Activated effector memory CD4-positive, alpha-beta T cell treated with anti-CD3 and anti-CD28 coated beads, Interleukin-2, amount 50 U/mL, for 16 hours (primary cell): Measurements from ENCODE around the gene TMEM168.
"Not testable (repeated sequence)": the region's sequence is repeated elsewhere in the genome, so short reads cannot be mapped to it uniquely, and the experiment has no call there.

Source experiments
- DNase-seq: peaks from one replicate; pipeline ENCODE4 v3.0.0-alpha.2; 2020

Gene TMEM168

DNA sequence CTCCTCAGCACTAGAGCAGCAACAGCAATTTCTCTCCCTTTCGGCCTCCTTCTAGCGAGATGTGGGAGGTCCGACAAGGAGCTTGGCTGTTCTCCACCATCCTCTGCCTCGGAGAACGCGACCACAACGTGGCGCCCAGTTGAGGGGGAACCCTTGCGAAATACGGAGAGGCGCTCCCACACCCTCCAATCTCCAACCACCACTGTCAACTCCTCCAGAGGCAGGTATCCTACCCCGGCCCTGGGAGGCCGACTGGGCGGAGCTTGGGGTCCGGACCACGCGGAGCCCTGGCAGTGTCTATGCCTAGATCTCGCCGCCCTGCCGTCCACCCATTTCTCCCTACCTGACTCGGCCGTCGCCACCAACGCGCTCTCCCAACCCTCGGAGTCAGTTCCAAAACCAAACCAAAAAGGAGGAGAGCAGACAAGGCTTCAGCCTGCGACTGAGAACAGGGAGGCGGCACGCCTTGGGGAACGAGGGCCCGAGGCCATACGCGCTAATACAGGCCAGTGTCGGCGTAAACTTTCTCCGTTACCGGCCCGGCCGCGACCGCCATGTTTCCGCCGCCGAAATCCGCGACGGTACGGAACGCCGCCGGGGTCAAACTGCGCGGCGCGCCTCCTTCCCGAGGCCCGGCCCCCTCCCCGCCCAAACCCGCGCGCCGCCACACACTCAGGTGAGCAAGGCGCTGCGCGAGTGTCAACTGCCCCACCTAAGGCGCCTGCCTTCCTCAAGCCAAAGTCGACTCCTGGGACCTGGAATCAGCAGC lies at the start of gene TMEM168:
Gene TMEM168, minus strand, starts transcription at position 577 of the 769 bp plus-strand sequence. CDS start 5,568 bp downstream, outside the sequence.
- DNase-seq: peak; percentile 96

GRCh38 chr7:112835928-112836327 lies 45.7 kb upstream of the TMEM168 start:
- DNase-seq: not testable (repeated sequence)

DNA sequence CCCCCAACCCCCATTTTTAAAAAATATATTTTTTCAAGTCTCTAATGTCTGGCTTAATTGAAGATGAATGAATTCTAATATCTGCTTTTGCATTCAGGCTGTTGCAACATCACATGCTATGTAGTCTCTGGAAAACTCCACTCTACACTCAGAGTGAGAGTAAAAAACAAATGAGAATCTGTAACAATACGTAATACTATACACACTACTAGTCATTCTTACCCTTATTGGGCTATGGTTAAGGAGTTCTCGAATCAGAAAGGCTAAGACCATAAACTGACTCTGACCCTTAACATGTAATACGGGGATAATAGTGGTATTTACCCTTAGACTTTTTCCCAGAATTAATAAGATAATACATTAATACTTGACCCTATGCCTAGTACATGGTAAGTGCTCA lies 42.9 kb upstream of the TMEM168 start:
- DNase-seq: no peak

DNA sequence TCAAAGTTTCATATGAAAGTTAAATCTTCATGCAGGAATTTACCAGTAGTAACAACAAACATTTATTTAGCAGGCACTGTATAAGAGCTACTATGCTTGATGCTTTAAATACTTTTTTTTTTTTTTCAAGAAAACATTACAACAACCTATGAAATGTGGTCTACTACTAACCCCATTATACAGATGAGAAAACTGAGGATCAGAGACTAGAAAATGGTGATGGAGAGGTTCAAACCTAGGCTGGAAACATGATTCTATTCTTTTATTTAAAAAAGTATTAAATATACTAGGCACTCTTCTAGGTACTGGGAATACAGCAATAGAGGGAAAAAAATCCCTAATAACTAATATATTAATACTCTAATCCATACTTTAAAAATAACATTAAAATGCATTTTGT lies 40.6 kb upstream of the TMEM168 start:
- no peak for DNase-seq

- DNase-seq: no peak
These were observed 38.5 kb upstream of the TMEM168 start for GRCh38 chr7:112828696-112829095.

DNA sequence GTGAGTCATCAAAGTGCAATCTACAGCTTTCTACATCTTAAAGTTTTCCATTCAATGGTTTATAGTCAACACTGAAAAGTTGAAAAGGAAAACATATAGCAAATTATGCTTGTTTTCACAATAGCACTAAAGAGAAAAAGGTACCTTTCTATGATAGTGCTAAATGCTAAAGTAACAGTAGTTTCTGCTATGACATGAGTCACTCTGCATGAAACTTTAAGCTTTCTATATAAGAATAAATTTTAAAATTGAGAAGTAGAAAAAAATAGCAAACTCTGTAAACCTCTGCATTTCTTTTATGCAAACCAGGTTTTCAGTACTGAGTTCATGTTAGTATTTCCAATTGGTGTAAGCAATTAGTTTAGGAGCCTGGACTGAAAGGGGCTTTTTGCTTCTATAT lies 31.2 kb upstream of the TMEM168 start:
- no peak for DNase-seq

GRCh38 chr7:112819536-112819935 lies 29.3 kb upstream of the TMEM168 start:
- no peak for DNase-seq

DNA sequence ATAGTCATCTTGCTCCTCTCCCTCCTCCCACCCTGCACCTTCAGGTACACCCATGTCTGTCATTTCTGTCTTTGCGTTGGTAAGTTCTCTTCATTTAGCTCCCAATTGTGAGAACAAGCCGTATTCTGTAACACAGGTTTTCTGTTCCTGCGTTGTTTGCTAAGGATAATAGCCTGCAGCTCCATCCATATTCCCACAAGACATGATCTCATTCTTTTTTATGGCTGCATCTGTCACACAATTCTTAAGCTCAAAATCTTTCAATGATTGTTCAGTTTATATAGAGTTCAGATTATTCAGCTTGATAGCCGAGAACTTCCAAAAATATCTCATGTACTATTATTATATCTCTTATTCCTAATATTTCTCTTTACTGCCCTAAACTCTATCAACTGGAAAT lies 16.0 kb upstream of the TMEM168 start:
- DNase-seq: no peak

DNA sequence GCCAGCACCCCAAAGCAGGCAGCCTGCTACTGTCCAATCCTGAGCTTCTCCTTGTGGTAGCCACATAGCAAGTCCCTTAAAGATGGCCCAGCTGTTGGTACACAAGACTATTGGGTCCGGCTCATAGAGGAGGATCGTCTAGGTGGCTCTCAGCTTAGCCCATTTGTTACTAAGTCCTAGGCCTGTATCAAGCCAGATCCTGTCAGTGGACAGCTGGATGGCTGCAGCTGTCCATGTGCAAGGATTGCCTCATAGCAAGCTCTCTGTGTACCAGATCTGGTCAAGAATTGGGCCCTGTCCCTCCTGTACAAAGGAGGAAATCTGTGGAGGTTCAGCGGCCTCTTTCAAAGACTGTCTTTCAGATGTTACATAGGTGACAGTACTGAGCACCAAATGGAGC lies 12.2 kb upstream of the TMEM168 start:
- DNase-seq: no peak

DNA sequence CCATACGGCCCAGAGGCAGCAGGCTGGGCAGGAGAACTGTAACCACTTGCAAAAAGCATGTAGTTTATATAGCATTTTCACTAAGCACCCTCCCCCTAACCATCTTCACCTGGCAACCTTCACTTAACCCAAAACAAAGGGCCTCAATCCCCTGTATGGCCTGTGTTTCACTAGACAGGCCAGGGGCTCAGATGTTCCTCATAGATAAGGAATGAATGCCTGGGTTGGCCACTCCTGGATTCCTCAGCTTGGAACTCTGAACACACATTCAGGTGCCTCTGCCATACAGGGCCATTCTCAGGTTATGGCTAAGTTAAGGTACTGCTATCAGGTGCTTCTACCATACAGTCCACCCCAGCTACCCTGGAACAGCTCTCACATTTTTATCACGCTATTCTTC lies 10.3 kb upstream of the TMEM168 start:
- DNase-seq: no peak

- no peak for DNase-seq
These were observed 9.4 kb upstream of the TMEM168 start for GRCh38 chr7:112799448-112800120.

DNA sequence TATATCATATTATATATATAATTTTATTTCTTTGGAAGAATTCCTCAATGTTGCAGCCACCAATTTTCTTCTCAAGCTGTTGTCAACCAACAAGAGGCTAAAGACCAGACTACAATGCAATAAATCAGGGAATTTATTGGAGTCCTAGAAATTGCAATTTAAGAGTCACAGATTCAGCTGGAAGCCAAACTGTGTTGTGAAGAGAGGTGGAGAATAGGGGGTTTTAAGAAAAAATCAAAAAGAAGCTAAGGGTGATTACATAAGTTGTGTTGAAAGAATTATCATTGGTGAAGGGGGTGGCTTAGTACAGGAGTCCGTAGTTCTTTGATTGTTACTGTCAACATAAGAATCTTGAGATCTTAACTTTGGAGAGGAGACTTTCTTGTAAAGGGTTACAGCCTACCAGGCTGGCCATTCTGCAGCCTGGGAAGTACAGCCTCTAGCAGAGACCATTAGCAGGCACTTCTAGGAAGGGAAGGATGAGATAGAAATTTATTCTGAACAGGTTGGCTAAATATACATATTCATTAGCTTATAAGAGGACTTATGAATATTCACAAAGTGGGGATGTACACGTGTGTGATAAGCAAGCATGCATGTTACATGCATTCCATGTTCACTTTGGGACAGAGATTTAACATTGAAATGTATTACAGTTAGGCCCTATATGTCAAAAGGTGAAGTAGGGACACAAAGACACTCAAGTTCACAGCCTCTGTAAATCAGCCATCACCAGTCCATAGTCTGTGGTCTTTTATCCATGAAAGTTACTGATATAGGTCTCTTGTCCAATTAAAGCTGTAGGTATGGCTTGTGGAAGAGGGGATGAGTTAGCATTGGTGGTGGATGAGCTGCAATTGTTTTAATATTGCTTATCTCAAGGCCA lies 8.3 kb upstream of the TMEM168 start:
- no peak for DNase-seq

DNA sequence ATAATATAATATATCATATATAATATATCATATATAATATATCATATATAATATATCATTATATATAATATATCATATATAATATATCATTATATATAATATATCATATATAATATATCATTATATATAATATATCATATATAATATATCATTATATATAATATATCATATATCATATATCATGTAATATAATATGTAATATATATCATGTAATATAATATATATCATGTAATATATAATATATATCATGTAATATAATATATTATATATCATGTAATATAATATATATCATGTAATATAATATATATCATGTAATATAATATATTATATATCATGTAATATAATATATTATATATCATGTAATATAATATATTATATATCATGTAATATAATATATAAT lies 6.4 kb upstream of the TMEM168 start:
- DNase-seq: not testable (repeated sequence)

GRCh38 chr7:112792441-112792840 lies 2.2 kb upstream of the TMEM168 start:
- no peak for DNase-seq

DNA sequence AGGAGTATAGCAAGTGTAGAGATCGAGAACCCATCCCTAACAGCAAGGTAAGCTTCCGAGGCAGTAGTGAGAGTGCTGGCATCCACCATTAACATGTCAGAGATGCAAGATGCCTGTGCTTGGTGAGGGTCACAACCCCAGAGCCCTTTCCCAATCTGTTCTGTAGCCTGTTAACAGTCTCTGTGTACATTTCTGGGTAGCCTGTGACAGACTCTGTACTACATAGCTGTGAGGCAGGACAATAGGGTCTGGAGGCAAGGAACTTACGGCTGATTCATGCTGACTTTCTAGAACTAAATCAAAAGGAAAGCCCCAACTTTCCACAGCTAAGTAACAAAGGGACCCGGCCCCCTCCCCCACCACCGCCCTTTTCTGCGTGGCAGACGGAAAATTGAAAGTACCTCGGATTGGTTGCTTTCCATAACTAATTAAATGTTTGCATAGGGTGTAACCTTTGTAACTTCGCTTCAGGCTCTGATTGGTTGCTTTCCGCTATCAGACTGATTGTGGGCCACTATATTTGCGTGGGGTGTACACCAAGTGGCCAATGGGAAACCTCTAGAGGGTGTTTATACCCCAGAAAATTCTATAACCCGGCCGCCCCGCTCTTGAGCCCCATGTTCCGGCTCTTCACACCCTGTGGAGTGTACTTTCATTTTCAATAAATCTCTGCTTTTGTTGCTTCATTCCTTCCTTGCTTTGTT lies 1.4 kb upstream of the TMEM168 start:
- no peak for DNase-seq

DNA sequence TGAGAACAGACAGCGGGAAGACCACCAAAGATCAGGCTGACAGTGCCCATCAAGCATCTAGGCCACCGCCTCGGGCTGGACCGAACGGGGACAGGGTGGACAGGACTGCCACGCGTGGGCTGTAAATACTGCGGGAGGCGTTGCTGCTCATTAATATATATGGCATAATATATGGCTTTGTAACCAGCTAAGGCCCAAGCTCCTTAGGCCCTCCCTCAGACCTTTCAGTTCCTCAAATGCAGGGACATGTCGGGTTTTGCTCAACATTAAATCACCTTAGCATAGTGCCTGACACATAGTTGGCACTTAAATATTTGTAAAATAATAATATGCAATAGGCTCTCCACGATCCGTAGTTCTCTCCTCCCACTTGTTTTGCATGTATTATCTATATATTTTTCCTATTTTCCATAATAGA lies 402 bp upstream of the TMEM168 start:
- DNase-seq: no peak

DNA sequence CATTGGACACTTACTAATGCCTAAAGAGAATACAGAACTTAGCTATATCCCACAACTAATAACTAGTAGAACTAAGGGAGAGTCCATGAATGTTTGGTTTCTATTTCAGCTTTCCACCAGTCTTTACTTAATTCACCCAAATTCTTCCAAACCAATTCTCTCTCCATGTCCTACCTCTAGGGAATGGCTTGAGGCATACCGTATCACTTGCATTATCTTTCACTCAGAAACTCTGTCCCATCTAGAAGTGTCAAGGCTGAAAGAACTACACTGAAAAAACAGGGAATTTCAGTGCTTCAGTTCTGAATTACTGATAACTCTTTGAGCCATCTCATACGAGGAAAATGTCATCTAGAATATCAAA lies 758 bp downstream of the TMEM168 start:
- no peak for DNase-seq

DNA sequence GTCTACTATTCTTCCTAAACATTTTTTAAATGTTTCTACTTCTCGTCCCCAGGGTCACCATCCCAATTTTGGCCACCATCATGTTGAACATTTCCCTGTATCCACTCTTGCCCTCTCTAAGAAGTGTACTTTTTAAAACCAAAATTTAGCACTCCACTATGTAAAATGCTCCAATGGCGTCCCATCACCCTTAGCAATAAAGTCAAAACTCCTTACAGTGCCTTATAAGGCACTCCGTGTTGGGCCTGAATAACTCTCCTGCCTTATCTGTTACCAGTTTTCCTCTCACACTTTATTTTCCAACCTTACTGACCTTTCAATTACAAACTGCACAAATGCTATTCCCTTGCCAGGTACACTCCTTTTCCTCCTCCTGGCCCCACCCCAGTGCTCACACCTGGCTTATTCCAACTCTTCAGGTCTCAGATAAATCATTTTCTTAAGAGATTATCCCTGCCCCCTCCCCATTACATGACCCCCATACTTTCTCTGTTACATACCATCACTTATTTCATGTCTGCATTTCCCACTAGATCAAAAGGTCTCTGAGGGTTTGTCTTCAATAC lies 1.3 kb downstream of the TMEM168 start:
- DNase-seq: no peak

- no peak for DNase-seq
These were observed 5.6 kb downstream of the TMEM168 start for GRCh38 chr7:112784603-112785002.

GRCh38 chr7:112782498-112782897 lies 7.7 kb downstream of the TMEM168 start:
- no peak for DNase-seq

- DNase-seq: no peak
These were observed 8.6 kb downstream of the TMEM168 start for GRCh38 chr7:112781558-112781957.

- no peak for DNase-seq
These were observed 9.1 kb downstream of the TMEM168 start for GRCh38 chr7:112781110-112781509.

GRCh38 chr7:112779667-112780066 lies 10.5 kb downstream of the TMEM168 start:
- no peak for DNase-seq
